GM06990 (cell line): ENCODE data around the gene PRAMEF9.
"Not testable (repeated sequence)": the region's sequence is repeated elsewhere in the genome, so short reads cannot be mapped to it uniquely, and the experiment has no call there.

ENCODE experiments used
- DNase-seq: peaks from one replicate; pipeline ENCODE4 v3.0.0-alpha.2; 2011; ENCODE audit not compliant: insufficient read length; ENCODE audit errors: extremely low read depth
- H3K27me3 ChIP-seq: replicated peaks from 2 replicates; pipeline ENCODE4 v1.6.0; 2011; ENCODE audit warnings: low read length; ENCODE audit not compliant: control insufficient read depth, insufficient read depth
- H3K36me3 ChIP-seq: 2 replicates; pipeline ENCODE4 v1.5.1; 2011; ENCODE audit warnings: low read length; ENCODE audit not compliant: control insufficient read depth, insufficient read depth
- H3K4me3 ChIP-seq: replicated peaks from 2 replicates; pipeline ENCODE4 v1.5.1; 2011; ENCODE audit warnings: low read depth, mild to moderate bottlenecking, control low read depth, low read length
- CTCF ChIP-seq: IDR thresholded peaks from 2 replicates; pipeline ENCODE4 v1.5.1; 2011; ENCODE audit warnings: low read length, control low read depth, mild to moderate bottlenecking, inconsistent platforms; ENCODE audit not compliant: insufficient read depth, poor library complexity, severe bottlenecking

The PRAMEF9 gene

GRCh38 chr1:13171548-13171947, at the start of gene PRAMEF9:
TSS of gene PRAMEF9 (plus strand) at chr1:13171848. CDS start at chr1:13175281, 3,433 bp downstream.
- not testable (repeated sequence) for DNase-seq, H3K4me3 ChIP-seq, H3K36me3 ChIP-seq, H3K27me3 ChIP-seq

- H3K4me3 ChIP-seq, H3K36me3 ChIP-seq, H3K27me3 ChIP-seq, DNase-seq: not testable (repeated sequence)
These were observed 15.7 kb upstream of the PRAMEF9 start, which contains the start of gene PRAMEF26 for GRCh38 chr1:13155909-13156308. TSS of gene PRAMEF26 (minus strand) at chr1:13156009. CDS start at chr1:13153095, 2,914 bp downstream.

- H3K27me3 ChIP-seq, H3K36me3 ChIP-seq, H3K4me3 ChIP-seq, DNase-seq: not testable (repeated sequence)
These were observed 6.1 kb upstream of the PRAMEF9 start, which contains the start of gene HNRNPCL4 for GRCh38 chr1:13165531-13165930. TSS of gene HNRNPCL4 (minus strand) at chr1:13165631. CDS start at chr1:13165467, 164 bp downstream.

- not testable (repeated sequence) for DNase-seq, H3K27me3 ChIP-seq
These were observed 29.7 kb downstream of the PRAMEF9 start, which contains the start of gene PRAMEF13 for GRCh38 chr1:13201309-13201708. TSS of gene PRAMEF13 (minus strand) at chr1:13201409. CDS start at chr1:13199589, 1,820 bp downstream.

GRCh38 chr1:13208712-13209111, 37.1 kb downstream of the PRAMEF9 start:
- not testable (repeated sequence) for H3K27me3 ChIP-seq, H3K36me3 ChIP-seq, H3K4me3 ChIP-seq, DNase-seq

More at GRCh38 chr1:13201309-13201708, 29.7 kb downstream of the PRAMEF9 start, which contains the start of gene PRAMEF13:
- not testable (repeated sequence) for H3K36me3 ChIP-seq, H3K4me3 ChIP-seq

GRCh38 chr1:13216619-13217018, 45.0 kb downstream of the PRAMEF9 start:
- not testable (repeated sequence) for DNase-seq, H3K36me3 ChIP-seq, H3K27me3 ChIP-seq, H3K4me3 ChIP-seq

GRCh38 chr1:13219203-13219602, 47.6 kb downstream of the PRAMEF9 start:
- DNase-seq, result not testable (repeated sequence)

GRCh38 chr1:13222788-13223187, 51.1 kb downstream of the PRAMEF9 start:
- H3K36me3 ChIP-seq, H3K4me3 ChIP-seq, DNase-seq, H3K27me3 ChIP-seq: not testable (repeated sequence)

More at GRCh38 chr1:13219203-13219602, 47.6 kb downstream of the PRAMEF9 start:
- not testable (repeated sequence) for H3K36me3 ChIP-seq, H3K4me3 ChIP-seq, H3K27me3 ChIP-seq

- no peak for TF ChIP-seq CTCF
- no peak overlapping the region for H3K4me3 ChIP-seq
- H3K27me3 ChIP-seq, result no peaks in the 10 kb centered on the region
- DNase-seq, result no peak
- no peaks in the 10 kb centered on the region for H3K36me3 ChIP-seq
These were observed 52.9 kb downstream of the PRAMEF9 start for GRCh38 chr1:13224480-13225060.

GRCh38 chr1:13225675-13226204, 54.1 kb downstream of the PRAMEF9 start, which contains the start of gene PRAMEF18:
TSS of gene PRAMEF18 (minus strand) at chr1:13226154. CDS start at chr1:13226106, 48 bp downstream.
- DNase-seq, H3K36me3 ChIP-seq, H3K4me3 ChIP-seq, H3K27me3 ChIP-seq: not testable (repeated sequence)

- DNase-seq, H3K36me3 ChIP-seq, H3K4me3 ChIP-seq, H3K27me3 ChIP-seq: not testable (repeated sequence)
These were observed 55.8 kb downstream of the PRAMEF9 start for GRCh38 chr1:13227271-13228055.
